ENCODE measurements around the gene AATK.
"Not testable (repeated sequence)": the region's sequence is repeated elsewhere in the genome, so short reads cannot be mapped to it uniquely, and the experiment has no call there.

AATK gene

DNA sequence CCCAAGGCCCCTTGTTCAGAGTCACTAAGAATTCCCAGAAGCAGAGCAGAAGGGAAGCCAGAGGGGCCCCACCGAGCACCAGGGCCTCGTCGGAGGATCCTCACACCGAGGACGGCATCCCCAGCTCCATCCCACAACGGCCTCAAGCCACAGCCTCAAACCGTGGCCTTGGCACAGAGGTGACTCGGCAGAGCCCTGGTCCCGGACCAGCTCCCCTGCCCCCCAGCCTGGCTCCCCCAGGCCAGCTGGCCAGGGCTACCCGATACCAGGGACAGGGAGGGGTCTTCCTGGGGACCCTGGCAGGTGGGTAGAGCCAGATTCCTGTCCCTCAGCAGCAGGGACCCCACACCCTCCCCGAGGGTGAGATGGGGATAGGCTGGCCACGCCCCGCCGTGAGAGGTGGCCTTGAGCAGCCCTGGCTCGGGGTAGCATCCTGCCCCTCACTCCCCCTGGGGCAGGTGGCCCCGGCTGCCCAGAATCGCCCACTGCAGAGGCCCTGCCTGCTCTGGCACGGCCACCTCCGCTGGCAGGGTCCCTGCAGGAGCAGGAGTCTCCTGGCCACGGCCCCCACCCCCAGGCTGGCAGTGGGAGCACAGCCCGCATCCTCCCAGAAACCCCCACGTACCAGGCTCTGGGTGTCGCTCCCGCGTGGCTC lies 6.3 kb downstream of the AATK start:
- DNase-seq, result no peak

DNA sequence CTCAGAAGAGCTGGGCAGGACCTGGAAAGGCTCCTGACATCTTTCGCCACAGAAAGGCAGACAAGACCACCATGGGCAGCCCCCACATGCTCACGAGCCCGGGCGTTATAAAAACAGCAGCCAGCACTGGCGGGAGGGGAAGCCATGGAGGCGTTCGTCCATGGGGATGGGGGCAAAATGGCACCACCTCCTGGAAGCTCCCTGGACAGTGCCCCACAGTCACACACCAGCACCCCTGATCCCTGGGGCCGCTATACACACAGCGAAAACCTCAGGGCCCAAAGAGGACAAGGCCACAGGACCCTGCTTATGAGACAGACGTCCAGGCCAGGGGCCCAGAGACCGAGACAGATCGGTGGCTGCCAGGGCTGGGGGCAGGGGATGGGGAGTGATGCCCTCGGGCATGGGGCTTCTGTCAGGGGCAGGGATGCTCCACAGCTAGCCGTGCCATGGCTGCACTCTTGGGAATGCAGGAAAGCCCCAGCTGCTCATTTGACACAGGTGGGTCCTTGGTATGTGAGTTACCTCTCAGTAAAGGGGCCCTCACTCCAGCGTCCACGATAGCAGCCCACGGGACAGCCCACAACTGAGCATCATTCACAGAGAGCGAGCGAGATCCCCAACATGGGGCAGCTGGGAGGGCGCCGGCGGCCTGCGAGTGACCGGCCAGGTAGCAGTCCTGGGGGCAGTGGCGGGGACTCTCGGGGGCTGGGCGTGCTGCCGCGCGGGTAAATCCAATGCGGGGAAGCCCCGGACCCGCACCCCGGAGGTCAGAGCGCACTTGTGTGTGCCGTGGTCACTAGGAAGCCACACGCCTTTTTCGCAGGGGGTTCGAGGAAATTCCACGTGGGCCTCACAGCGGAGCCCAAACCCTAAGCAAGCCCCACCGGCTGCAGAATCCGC lies 7.1 kb downstream of the AATK start:
- no peak for DNase-seq

DNA sequence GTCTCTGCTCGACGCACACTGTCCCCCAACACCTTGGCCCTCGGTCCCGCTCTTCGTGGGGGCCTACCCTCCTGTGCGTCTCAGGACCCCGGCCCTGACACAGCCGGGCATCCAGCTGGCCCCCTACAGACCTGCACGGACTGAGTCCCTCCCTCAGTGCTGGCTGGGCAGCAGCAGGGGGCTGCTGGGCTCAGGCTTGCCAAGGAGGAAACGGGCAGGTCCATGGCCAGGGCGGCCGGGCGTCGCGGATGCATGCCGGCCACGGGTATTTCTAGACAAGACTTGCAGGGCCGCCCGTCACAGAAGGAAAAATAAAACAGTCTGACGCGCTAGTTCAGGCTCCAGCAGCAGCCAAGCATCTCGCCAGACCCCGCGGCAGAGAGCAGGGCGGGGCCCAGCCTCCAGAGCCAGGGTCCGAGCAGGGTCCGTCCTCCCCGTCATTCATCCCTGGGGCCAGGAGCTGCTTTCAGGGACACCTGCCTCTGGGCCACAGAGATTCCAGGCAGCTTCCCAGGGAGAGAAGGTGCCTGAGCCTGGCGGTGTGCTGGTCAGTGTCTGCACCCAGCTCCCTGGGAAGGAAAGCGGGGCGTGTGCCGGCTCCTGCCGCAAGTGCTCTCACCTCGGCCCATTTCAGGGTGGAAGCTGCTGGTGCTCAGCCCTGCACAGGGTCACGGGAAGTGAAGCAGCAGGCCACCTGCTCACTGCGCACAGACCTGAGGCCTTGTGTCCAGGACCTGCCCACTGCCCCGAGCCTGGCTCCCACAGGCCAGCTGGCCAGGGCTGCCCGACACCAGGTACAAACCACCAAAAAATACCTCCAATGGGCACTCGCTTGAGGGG lies 8.0 kb downstream of the AATK start:
- DNase-seq, result no peak

DNA sequence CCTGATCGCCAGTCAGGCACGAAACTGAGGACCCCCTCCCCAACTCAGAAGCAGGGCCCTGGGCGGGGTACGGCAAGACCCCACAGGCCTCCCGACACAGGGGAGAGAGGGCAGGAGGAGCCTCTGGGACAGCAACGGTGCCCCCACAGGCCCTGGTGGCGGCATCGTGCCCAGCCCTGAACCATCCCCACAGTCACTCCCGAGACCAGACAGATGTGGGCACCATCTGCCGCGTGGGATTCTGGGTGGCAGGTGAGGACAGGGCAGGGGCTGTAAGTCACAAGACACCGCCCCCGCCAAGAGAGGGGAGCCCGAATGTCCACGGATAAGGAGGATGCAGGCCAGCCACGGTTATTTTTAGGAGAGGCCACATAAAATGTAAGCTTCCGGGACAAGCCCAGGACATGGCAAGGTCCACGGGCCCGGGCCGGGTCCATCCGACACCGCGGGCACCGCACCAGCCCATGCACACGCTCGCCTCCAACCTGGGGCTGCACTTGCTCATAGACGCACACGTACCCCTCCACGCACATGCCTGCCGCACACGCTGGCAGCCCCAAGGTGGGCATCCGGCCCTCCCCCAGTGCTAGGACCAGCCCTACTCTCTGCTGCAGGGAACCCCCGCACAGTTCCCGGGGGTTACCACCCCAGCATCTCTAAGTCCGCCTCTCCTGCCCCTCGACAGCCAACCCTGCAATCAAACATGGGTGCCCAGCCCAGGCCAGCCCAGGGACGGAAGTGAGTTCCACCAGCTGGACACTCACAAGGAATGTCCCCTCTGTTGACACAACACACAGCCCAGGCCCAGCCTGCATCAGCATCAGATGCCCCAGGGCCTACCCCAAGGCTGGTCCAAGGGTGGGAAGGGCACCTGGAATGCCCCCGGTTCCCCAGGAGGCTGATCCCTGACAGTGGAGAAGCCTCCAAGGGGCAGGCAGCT lies 8.9 kb downstream of the AATK start:
- no peak for DNase-seq

DNA sequence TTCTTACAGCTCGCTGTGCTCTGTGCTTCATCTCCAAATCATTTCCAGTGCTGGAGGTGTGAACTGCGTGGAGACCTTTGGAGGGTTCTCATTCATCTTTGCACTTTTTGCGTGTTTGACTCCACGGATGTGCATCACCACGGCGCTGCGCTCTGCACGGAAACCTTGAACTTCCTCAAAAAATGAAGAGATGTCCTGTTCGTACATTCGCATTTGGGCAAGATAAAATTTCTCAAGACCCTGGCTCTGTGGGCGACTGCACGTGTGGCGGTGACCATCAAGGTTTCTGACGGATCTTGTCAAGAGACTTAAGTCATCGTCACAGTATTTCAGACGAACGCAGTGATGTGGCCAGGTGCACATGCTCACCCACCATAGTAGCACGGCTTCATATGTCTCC lies 11.1 kb downstream of the AATK start:
- DNase-seq, result no peak

DNA sequence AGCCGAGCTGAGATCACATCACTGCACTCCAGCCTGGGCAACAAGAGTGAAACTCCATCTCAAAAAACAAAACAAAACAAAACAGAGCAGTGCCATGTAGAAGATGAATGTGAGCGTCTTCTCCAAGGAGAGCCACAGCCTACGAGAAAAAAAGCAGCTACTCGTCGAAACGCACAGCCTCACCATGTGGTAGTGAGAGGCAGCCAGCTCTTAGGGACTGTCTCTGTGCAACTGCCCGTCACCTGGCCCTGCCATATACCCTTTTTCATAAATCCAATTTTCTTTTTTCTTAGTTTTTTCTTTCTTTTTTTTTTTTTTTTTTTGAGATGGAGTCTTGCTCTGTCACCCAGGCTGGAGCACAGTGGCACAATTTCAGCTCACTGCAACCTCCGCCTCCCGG lies 12.0 kb downstream of the AATK start:
- DNase-seq, result not testable (repeated sequence)

DNA sequence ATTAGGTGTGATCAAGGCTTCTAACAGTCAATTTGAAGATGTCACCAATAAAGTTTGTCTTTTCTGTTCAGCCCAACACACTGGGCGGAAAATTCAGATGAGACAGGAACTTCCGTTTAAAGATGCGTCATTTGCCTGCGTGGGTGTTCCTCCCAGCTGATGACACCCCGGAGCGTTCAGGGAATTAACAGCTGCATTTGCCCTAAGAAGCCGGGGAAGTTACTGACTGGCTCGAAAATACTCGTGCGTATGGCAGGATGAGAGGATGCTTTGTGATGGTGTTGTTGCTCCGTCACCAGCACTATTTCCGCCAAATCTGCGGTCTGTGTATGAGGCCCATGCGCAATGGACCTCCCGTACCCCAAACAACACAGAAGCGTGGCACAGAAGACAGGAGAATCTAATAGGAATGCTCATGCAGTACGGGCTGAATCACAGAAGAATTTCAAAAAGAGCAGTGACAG lies 12.6 kb downstream of the AATK start:
- DNase-seq, result no peak

DNA sequence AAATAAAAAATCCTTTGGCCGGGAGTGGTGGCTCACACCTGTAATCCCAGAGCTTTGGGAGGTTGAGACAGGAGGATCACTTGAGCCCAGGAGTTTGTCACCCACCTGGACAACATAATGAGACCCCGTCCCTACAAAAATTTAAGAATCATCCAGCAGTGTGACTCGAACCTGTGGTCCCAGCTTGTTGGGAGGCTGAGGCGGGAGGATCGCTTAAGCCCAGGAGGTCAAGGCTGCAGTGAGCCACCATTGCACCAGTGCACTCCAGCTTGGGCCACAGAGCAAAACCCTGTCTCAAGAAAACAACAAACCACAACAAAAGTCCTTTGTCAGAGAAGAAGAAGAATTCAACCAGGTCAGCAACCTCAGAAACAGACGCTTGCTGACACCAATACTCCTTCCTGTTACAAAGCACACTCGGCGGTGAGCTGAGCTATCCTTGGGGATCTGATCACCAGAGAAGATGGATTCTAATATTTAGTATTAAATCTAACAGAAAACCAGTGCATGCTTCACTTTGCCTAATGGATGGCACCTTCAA lies 13.7 kb downstream of the AATK start:
- DNase-seq, result no peak

DNA sequence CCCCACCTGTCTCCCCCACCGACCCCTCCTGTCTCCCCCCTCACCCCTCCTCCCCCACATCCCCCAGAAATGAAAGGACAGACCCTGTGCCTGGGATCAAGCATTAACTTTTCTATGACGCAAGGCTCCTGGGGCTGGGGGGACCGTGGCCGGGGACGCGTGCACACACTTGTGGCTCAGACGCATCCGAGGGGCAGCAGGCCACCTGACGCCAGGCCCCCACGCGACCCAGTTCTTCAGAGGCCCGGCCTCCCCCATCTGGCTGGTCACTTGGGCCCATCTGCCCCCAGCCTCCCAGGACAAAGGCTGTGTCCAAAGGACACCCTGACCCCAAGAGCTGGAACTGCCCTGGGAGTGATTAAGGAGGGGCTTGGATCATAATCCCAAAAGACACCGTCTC lies 14.7 kb downstream of the AATK start:
- no peak for DNase-seq

DNA sequence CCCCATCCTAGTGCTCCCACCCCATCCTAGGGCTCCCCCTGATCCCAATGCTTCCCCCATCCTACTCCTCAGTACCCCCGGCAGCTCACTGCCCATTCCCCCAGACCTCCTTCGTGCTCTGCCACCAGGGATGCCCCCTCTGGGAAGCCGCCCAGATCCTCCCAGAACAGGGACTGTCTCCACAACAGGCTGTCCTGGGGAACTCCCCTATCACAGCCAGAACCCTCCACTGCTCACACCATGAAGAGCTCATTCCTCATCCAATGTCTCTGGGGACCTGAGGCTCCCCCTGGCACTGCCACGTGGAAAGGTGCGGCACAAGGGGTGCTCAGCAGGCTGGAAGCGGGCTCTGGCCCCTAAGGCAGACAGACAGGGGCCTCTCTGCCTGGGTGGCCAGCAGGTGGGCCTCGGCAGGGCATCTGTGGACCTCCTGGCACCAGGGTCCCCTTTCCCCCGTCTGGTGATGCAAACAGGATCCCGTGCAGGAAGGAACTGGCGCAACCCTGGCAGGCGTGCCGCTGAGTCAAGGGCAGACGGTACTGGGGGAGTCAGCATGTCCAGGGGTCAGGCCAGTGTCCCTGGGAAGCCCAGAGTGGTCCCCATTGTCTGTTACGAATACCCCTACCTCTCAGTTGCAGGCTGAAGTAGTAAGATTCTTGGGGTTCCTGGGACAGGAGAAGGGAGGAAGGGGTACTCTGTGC lies 15.5 kb downstream of the AATK start:
- DNase-seq, result no peak

DNA sequence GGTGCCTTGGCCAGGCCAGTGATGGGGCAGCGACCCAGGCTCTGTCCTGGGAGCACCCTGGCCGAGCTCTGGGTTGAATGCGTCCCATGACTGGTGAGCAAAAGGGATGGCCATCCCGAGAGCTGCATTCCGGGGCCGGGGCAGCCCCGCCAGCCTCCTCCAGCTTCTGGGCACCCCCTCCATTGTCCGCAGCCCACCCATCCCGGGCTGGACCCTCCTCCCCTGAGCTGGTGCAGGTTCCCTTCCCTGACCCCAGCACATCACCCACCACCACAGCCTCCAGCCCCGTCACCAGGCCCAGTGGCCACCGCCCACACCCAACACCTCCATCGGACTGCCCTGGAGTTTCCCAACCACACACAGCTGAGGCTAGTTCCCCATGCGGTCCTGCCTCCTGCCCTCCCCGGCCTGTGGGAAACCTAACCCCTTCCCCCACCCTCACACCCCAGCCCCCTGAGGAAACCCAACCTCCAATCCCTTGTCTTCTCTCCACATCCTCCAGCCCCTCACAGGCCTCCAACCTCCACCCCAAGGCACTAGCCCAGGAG lies 17.0 kb downstream of the AATK start:
- DNase-seq, result no peak

DNA sequence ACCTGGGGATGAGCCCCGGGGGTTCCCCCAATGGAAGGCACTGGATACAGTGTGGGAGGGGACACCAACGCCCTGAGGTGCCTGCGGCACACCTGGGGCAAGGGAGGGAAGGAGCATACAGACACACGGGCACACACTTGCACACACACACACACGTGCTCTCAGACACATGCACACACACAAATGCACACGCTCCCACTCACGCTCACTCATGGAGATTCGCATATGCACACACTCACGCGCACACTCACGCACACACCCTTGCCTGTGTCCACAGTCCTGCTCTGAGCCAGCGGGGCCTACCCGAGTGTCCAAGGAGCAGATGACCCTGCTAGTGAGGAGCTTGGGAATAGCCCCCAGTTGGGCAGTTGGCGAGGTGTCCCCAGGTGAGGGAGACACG lies 17.4 kb downstream of the AATK start:
- no peak for DNase-seq

DNA sequence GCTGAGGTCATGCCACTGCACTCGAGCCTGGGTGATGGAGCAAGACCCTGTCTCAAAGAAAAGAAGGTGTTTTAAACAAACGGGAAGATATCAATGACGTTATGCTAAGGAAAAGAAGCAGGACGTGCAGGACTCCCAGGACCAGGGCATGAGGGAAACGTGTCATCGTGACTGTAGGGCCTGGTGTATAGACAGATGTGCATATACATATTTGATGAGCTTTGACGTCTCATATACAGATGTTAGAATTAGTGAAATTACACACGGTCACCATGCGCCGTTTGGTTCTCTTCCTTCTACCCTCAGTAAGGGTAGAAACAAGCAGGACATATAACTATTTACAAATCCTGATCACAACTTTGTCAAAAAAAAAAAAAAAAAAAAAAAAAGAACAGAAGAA lies 18.3 kb downstream of the AATK start:
- no peak for DNase-seq

DNA sequence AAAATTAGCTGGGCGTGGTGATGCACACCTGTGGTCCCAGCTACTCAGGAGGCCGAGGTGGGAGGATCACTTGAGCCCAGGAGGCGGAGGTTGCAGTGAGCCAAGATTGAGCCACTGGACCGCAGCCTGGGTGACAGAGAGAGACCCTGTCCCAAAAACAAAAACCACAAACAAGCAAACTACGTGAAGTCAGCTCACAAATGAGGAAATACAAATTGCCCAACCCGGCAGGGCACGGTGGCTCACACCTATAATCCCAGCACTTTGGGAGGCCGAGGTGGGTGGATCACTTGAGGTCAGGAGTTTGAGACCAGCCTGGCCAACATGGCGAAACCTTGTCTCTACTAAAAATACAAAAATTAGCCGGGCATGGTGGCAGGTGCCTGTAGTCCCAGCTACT lies 19.8 kb downstream of the AATK start:
- DNase-seq, result not testable (repeated sequence)

DNA sequence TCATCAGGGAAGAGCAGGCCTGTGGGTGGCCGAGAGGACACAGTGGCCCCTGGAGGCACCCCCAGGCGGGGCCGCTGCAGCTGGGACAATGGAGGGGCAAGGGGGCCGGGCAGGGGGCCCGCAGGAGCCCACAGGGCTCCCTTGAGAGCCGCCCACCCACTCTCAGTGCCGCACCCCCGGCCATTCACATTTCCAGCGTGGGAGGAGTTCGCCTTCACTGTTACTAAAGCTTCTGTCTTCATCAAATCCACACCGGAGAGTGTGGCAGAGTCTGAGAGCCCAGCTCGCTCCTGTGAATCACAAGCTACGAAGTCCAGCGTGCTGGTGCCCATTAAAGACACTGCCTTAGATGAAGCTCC lies 21.6 kb downstream of the AATK start:
- no peak for DNase-seq

DNA sequence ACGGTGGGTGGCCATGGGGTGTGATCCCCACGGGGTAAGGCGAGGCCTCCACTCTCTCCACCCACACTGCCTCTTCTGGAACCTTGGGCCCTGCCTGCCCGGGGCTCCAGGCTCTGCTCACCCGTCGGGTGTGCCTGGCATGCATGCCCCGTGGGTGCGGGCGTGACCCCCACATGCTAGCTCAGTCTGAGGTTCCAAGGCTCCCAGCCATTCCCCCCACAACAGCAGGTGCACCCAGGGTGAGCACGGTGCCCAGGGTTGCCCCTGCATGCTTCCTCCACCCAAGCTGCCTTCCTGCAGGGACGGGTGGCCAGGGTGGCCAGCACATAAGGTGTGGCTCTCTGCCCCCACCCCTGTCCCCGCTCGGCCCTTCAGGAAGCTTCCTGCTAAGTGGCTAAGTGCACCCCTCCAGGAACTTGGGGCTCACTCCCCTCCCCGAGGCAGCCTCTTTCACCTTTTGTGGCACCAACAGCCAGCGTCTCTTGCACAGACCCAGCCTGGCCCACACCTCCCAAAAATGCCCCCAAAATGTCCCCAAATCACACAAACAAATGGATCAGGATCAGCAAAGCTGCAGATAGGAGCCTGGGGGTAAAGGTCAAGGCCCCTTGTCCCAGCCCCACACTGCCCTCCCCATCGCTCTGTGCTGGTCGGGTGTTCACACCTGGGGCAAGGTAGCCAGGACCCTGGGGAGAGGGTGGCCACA lies 22.2 kb downstream of the AATK start:
- DNase-seq, result no peak

DNA sequence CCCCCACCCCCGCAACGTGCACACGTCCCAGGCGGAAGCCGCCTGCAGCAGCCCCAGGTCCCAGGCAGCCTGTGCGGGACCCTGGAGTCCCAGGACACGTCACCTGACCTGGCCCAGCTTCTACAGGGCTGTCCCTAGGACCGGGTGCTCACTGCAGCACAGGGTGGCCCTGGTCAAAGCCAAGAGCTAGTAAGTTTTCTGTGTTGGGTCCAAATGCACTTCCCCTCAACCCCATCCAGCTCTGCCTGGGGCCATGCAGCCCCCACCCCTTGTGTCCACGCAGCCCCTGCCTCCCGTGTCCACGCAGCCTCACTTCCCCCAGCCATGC lies 22.9 kb downstream of the AATK start:
- DNase-seq, result no peak

DNA sequence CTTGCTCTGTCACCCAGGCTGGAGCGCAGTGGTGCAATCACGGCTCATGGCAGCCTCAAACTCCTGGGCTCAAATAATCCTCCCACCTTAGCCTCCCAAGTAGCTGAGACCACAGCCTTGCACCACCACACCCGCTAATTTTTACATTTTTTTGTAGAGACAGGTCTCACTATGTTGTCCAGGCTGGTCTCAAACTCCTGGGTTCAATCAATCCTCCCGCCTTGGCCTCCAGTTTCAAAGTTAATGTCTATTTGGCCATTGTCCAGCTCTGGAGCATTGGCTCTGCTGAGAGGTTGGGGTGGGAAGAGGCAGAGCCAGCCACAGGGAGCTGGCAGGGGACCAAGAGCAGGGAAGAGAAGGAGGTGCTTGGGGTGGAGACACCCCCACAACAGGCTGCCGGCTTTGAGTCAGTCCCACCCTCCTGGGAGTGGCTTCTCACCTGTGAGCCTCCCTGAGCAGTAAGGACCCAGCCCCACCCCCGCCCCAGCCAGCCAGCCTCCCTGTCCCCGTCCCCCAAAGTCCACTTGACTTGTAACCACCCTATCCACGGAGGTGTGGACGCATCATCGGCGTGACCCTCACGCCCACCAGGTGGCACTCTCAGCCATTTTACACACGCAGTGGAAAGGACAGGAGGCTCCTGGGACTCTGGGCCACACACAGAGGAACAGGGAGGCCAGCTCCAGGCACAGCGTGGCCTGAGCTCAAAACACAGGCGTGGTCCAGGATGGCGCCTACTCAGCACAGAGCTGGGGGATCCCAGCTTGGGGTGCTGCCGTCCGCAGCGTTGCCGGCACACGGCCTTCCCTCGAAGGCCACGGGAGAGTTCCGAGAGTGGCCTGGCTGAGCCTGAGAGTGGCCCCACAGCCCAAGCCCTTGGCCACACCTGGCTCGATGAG lies 23.5 kb downstream of the AATK start:
- peak; percentile 77 for DNase-seq

DNA sequence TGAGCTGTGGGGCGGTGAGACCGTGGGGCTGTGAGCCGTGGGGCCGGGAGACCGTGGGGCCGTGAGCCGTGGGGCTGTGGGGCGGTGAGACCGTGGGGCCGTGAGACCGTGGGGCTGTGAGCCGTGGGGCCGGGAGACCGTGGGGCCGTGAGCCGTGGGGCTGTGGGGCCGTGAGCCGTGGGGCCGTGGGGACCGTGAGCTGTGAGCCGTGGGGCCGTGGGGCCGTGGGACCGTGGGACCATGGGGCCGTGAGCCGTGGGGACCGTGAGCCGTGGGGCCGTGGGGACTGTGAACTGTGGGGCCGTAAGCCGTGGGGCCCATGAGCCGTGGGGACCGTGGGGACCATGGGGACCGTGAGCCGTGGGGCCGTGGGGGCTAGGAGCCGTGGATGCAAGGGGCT lies 25.3 kb downstream of the AATK start:
- no peak for DNase-seq

DNA sequence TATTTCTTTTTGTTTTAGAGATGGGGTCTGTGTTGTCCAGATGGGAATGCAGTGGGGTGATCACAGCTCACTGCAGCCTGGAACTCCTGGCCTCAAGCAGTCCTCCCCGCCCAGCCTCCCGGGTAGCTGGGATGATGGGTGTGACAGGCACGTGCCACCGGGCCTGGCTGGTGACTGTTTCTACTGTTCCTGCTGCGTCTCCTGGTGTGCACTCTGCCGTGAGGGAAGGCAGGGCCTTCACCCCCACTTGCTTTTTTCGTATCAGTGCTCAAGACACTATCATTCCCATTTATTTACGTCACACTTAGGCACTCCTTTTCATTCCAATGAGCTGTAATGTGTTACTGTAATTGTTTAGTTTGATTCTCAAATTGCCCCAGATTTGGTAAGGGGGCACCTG lies 26.0 kb downstream of the AATK start:
- no peak for DNase-seq

Measured in hematopoietic multipotent progenitor cell treated with erythropoietin and hydrocortisone succinate and interleukin-3 and kit ligand, for 8 days (in vitro differentiated cells).